ENCODE data around the gene REXO5. TPM values are rescaled to one million over a fixed set of nuclear protein-coding genes. Genes with fewer than 3 reads are reported as not detected.

Gene REXO5
- total RNA-seq, 1 experiment from 2014 or later: 6.7 TPM

GRCh38 chr16:20894388-20894787 is 88.1 kb downstream of the REXO5 start:
- no peak overlapping the region for H3K23ac ChIP-seq (ENCODE audit: insufficient read length, low read depth, low read length)
- H4K5ac ChIP-seq (ENCODE audit: insufficient read length, low read depth, low read length): no peak overlapping the region
- no peak overlapping the region for H2BK5ac ChIP-seq (ENCODE audit: insufficient read length, low read length)
- H3K56ac ChIP-seq (ENCODE audit: insufficient read length, low read depth, low read length): no peak overlapping the region
- no peaks in the 10 kb centered on the region for H3K27me3 Mint-ChIP-seq (ENCODE audit: low read depth)
- H3K23me2 ChIP-seq (ENCODE audit: insufficient read length, low read depth, low read length, poor library complexity, severe bottlenecking): peaks cover 3% of the 10 kb centered on the region
- no peak overlapping the region for H4K91ac ChIP-seq (ENCODE audit: insufficient read length, low read depth, low read length)
- no peak overlapping the region for H2BK15ac ChIP-seq (ENCODE audit: low read depth, low read length)
- no peak overlapping the region for H2BK20ac ChIP-seq (ENCODE audit: low read depth, low read length, poor library complexity, severe bottlenecking)
- H2BK120ac ChIP-seq (ENCODE audit: low read depth, low read length, poor library complexity, severe bottlenecking): no peak overlapping the region
- H3K9me3 Mint-ChIP-seq: no peaks in the 10 kb centered on the region
- H3K9ac ChIP-seq (ENCODE audit: extremely low read depth, insufficient read length, low read length): no peak overlapping the region
- H3K9me3 ChIP-seq (ENCODE audit: control insufficient read depth, low read depth, low read length): no peaks in the 10 kb centered on the region
- no peak for DNase-seq
- H3K4me2 ChIP-seq (ENCODE audit: insufficient read depth, insufficient read length, low read length): no peak overlapping the region
- no peak overlapping the region for H3K18ac ChIP-seq (ENCODE audit: insufficient read length, low read depth, low read length)
- H3K4me1 ChIP-seq (ENCODE audit: insufficient read depth, low read length): peaks cover 4% of the 10 kb centered on the region; the same call in 1 of the 2 replicates
- no peak overlapping the region for H2AFZ ChIP-seq (ENCODE audit: low read length)
- H3T11ph ChIP-seq (ENCODE audit: low read length): no peak overlapping the region
- no peak overlapping the region for H2AK5ac ChIP-seq (ENCODE audit: insufficient read length, low read length)
- no peaks in the 10 kb centered on the region for H3K27me3 ChIP-seq (ENCODE audit: insufficient read depth, low read length)
- no peak overlapping the region for H3K14ac ChIP-seq (ENCODE audit: insufficient read depth, low read length)
- H3K27ac ChIP-seq (ENCODE audit: insufficient read length, low read depth, low read length): no peak overlapping the region
- no peaks in the 10 kb centered on the region for H4K20me1 ChIP-seq (ENCODE audit: control insufficient read depth, insufficient read depth, insufficient read length)
- TF ChIP-seq CTCF (conservative IDR thresholded peaks at IDR 0.05): no peak
- no peak overlapping the region for H3K4ac ChIP-seq (ENCODE audit: low read depth, low read length)
- H4K8ac ChIP-seq (replicated peaks; ENCODE audit: insufficient read length, low read depth, low read length): no peak overlapping the region
- H3K4me3 Mint-ChIP-seq: no peak overlapping the region
- WGBS (ENCODE audit: extremely low coverage, insufficient read length, low lambda C conversion rate): no CpG with 5 or more reads among the region's 2 CpGs
- no peak overlapping the region for H2BK12ac ChIP-seq (ENCODE audit: insufficient read length, low read depth, low read length)
- H3K4me1 Mint-ChIP-seq: peaks cover 32 to 34% of the 10 kb centered on the region in 2 experiments
- peaks cover 13 to 42% (median 21%) of the 10 kb centered on the region in 3 experiments; a peak in 6 of 7 replicates for H3K36me3 Mint-ChIP-seq (ENCODE audit: insufficient read depth in 1 of 3, low read depth in 3 of 3)
- peaks cover 21% of the 10 kb centered on the region; the same call in 1 of the 2 replicates for H3K79me2 ChIP-seq (ENCODE audit: insufficient read depth, low read length)
- no peak overlapping the region; a peak in 1 of 7 replicates for H3K27ac Mint-ChIP-seq
- H3K79me1 ChIP-seq (ENCODE audit: insufficient read depth, low read depth, low read length, poor library complexity, severe bottlenecking): peaks cover 5% of the 10 kb centered on the region

Data from H9 (cell line).